A549 (cell line): ENCODE data around the gene MIOX. TPM values are rescaled to one million over a fixed set of nuclear protein-coding genes. Genes with fewer than 3 reads are reported as not detected.
A peak's percentile ranks its signal among the peaks of the same experiment; 100 is the strongest.

ENCODE experiments used
- ATAC-seq, 2 experiments: fragments of 200-7000 bp in 1 of 2; fragments of >200 bp in 1 of 2; cut with Nextera tagmentation in 1 of 2; cut with Tn5 transposase in 1 of 2; 3 replicates each; pipeline versions ENCODE4 v1.8.0 to v1.9.1; 2018 to 2020; ENCODE audit warnings: mild to moderate bottlenecking in 1 of 2, moderate library complexity in 1 of 2
- CTCF ChIA-PET: fragments of 300-600 bp; sonication (Branson Sonifier 250); formaldehyde crosslinking; extraction: SDS; loops from one replicate; lab custom pipeline; 2021; ENCODE audit warnings: antibody characterized with exemption, inconsistent platforms; lab: Yijun Ruan, JAX
- POLR2A ChIA-PET: fragments of 350-600 bp; formaldehyde crosslinking; extraction: SDS; loops from one replicate; lab custom pipeline; 2021; ENCODE audit warnings: antibody characterized with exemption, inconsistent platforms; lab: Yijun Ruan, JAX
- DNase-seq, 2 experiments: peaks; one replicate each; pipeline versions ENCODE4 v3.0.0 to v3.0.0-alpha.2; 2011 to 2016; ENCODE audit warnings: low read depth in 1 of 2, low spot score in 1 of 2
- FAIRE-seq: peaks from 2 replicates; lab custom pipeline; 2011; peaks lifted over from hg19 to GRCh38; lab: Jason Lieb, UNC
- H3K27ac ChIP-seq, 2 experiments: fragments of >200 bp; sonication (Bioruptor Twin); formaldehyde crosslinking; 3 replicates each; pipeline ENCODE4 v1.5.1; 2016 to 2017
- H3K4me1 ChIP-seq: fragments of >200 bp; sonication (Bioruptor Twin); formaldehyde crosslinking; 3 replicates; pipeline ENCODE4 v1.6.1; 2016
- H3K4me2 ChIP-seq: fragments of >200 bp; sonication (Bioruptor Twin); formaldehyde crosslinking; 3 replicates; pipeline ENCODE4 v1.6.1; 2016
- H3K4me3 ChIP-seq: fragments of >200 bp; sonication (Bioruptor Twin); formaldehyde crosslinking; 3 replicates; pipeline ENCODE4 v1.5.1; 2016
- H3K9me3 ChIP-seq: fragments of >200 bp; sonication (Bioruptor Twin); formaldehyde crosslinking; 3 replicates; pipeline ENCODE4 v1.6.1; 2016
- ATOH8 ChIP-seq: fragments of 250-450 bp; sonication (Bioruptor Pico); IDR thresholded peaks from 2 replicates; pipeline ENCODE4 v1.5.0; 2020; ENCODE audit warnings: low read depth, mild to moderate bottlenecking, moderate library complexity
- CBX2 ChIP-seq: fragments of 200-600 bp; sonication (generic); IDR thresholded peaks from 2 replicates; pipeline ENCODE4 v1.6.1; 2016; ENCODE audit warnings: low read depth, mild to moderate bottlenecking, borderline replicate concordance
- CHD2 ChIP-seq: fragments of 150-350 bp; IDR thresholded peaks from 2 replicates; pipeline ENCODE4 v1.6.1; 2014; ENCODE audit warnings: low read length; ENCODE audit not compliant: partially characterized antibody
- CHD4 ChIP-seq: fragments of 200-600 bp; sonication (generic); IDR thresholded peaks from 2 replicates; pipeline ENCODE4 v1.6.1; 2016; ENCODE audit warnings: antibody characterized with exemption, mild to moderate bottlenecking, borderline replicate concordance
- EHF ChIP-seq: fragments of 250-450 bp; sonication (Bioruptor Pico); IDR thresholded peaks from 2 replicates; pipeline ENCODE4 v1.5.0; 2020; ENCODE audit warnings: mild to moderate bottlenecking
- ELK1 ChIP-seq: fragments of 150-350 bp; IDR thresholded peaks from 2 replicates; pipeline ENCODE4 v1.6.1; 2014; ENCODE audit warnings: low read depth, mild to moderate bottlenecking, low read length
- FOSB ChIP-seq: fragments of 250-450 bp; sonication (Bioruptor Pico); IDR thresholded peaks from 2 replicates; pipeline ENCODE4 v1.5.0; 2020; ENCODE audit warnings: mild to moderate bottlenecking, moderate library complexity
- GATA3 ChIP-seq: IDR thresholded peaks from 2 replicates; pipeline ENCODE4 v1.6.1; 2012; ENCODE audit warnings: borderline replicate concordance
- HOXA7 ChIP-seq: fragments of 250-450 bp; sonication (Bioruptor Pico); IDR thresholded peaks from 2 replicates; pipeline ENCODE4 v1.5.0; 2020; ENCODE audit warnings: mild to moderate bottlenecking, moderate library complexity
- JUN ChIP-seq, 2 experiments: fragments of >200 bp; sonication (Bioruptor Twin); formaldehyde crosslinking; IDR thresholded peaks; 2 replicates in 1 of 2; 3 replicates in 1 of 2; pipeline ENCODE4 v1.6.1; 2016 to 2017
- MYC ChIP-seq: IDR thresholded peaks from 2 replicates; pipeline ENCODE4 v1.6.1; 2012; ENCODE audit warnings: mild to moderate bottlenecking, inconsistent platforms, low read length, improper control_type of control experiment, borderline replicate concordance
- NFE2L2 ChIP-seq: fragments of 150-350 bp; conservative IDR thresholded peaks from 2 replicates; pipeline ENCODE4 v1.6.1; 2014; ENCODE audit warnings: low read length
- NR3C1 ChIP-seq: fragments of >200 bp; sonication (Bioruptor Twin); formaldehyde crosslinking; IDR thresholded peaks from 3 replicates; pipeline ENCODE4 v1.6.1; 2017
- PHF8 ChIP-seq: fragments of 200-600 bp; sonication (generic); IDR thresholded peaks from 2 replicates; pipeline ENCODE4 v1.6.1; 2016; ENCODE audit warnings: low read depth, mild to moderate bottlenecking, antibody characterized with exemption, moderate library complexity, borderline replicate concordance
- POLR2AphosphoS2 ChIP-seq: conservative IDR thresholded peaks from 2 replicates; pipeline ENCODE4 v1.6.1; 2012; ENCODE audit warnings: low read length, improper control_type of control experiment, inconsistent platforms
- RCOR1 ChIP-seq: fragments of 150-350 bp; IDR thresholded peaks from 2 replicates; pipeline ENCODE4 v1.6.1; 2014; ENCODE audit warnings: antibody characterized with exemption, low read length, low read depth
- TFCP2L1 ChIP-seq: fragments of 250-450 bp; sonication (Bioruptor Pico); IDR thresholded peaks from 2 replicates; pipeline ENCODE4 v1.5.0; 2021; ENCODE audit warnings: mild to moderate bottlenecking
- TP53 ChIP-seq: fragments of 250-450 bp; sonication (Bioruptor Pico); IDR thresholded peaks from 2 replicates; pipeline ENCODE4 v1.5.0; 2021; ENCODE audit warnings: mild to moderate bottlenecking, moderate library complexity
- WGBS: methylation state at CpG from one replicate; pipeline ENCODE4 v1.1.6; 2017; ENCODE audit errors: missing lambda C conversion rate; 5-methylcytosine and 5-hydroxymethylcytosine counted together
- polyA plus RNA-seq, 4 experiments: library from polyadenylated mRNA; depleted of rRNA in 3 of 4; stranded (reverse); fragments of >200 nt; fragmentation: RNase III in 1 of 4; extraction: RNeasy Plus Mini Kit Qiagen cat#74134 plus additional on column Dnase treatment in 1 of 4; gene quantifications; 2 replicates in 3 of 4; 3 replicates in 1 of 4; pipeline ENCODE4 v1.2.3, GENCODE V29; 2011 to 2017
- TF ChIP-seq, protein P1 (sequence below): IDR thresholded peaks from 2 replicates; pipeline ENCODE4 v1.6.1; 2012; ENCODE audit warnings: low read depth, borderline replicate concordance

Gene MIOX
- polyA plus RNA-seq, 2 of the 4 experiments (the other 2 are of a cell fraction) = 0.08 TPM; not detected in 1

DNA sequence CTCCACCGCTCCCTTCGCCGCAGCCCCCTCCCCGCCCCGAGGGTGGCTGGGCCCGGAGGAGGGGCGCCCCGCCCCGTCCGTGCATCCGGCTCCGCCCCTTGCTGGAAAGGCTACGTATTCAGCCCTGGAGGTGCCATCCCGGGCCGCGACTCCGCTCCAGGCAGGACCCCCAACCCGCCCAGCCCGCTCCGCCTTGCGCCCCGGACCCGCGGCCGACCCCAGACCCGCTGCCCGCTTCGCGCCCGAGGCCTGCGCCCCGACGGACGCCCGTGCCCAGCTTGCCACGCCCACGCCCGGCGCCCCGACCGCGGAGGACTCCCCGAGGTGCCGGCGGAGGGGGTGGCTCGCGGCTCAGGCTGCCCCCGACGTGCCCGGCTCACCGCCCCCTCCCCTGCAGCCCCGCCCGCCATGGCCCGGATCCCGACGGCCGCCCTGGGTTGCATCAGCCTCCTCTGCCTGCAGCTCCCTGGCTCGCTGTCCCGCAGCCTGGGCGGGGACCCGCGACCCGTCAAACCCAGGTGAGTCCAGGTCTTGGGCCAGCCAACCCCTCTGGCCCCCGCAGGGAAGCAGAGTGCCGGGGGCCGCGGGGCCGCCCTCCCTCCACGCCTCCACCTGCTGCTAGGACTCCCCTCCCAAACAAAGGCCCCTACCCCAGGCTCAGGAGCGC, 5.1 kb upstream of the MIOX start, which contains the start of gene ADM2:
TSS of gene ADM2 (plus strand) at position 104 of the 667 bp plus-strand sequence. CDS start at position 409, 305 bp downstream.
- 87% methylated on average over 3 of the region's 70 CpGs for WGBS
- H3K4me1 ChIP-seq = peaks cover 19% of the 10 kb centered on the region; the same call in 2 of the 3 replicates
- H3K4me2 ChIP-seq = peak within 1 kb of the TSS; percentile 66
- peak within 1 kb of the TSS; percentile 77 to 92 for H3K27ac ChIP-seq
- FAIRE-seq = no peak
- H3K9me3 ChIP-seq = no peaks in the 10 kb centered on the region
- peak; percentile 41 to 53; a peak in 3 of 6 replicates for ATAC-seq
- peak within 1 kb of the TSS; percentile 72 for H3K4me3 ChIP-seq
- CTCF ChIA-PET = no interaction called here
- POLR2A ChIA-PET = no interaction called here
- DNase-seq = peak in 1 of 2 experiments; percentile 47
- 0 out of 5 replicates have a peak, but pooled peaks of 1 of the 2 experiments have one; percentile 17 for TF ChIP-seq JUN (IDR thresholded peaks at IDR 0.05)
- no peak for TF ChIP-seq TP53 (CRISPR knock-in tag)
- TF ChIP-seq GATA3 = no peak
- no peak for TF ChIP-seq EHF (CRISPR knock-in tag)
- TF ChIP-seq ATOH8 = no peak
- TF ChIP-seq FOSB = no peak

GRCh38 chr22:50482107-50483074, 4.3 kb upstream of the MIOX start:
- FAIRE-seq (no peak), DNase-seq (no peak), ATAC-seq (no peak)
- no peaks in the 10 kb centered on the region for H3K9me3 ChIP-seq
- peak overlapping the region; percentile 77 to 92 for H3K27ac ChIP-seq
- peaks cover 24% of the 10 kb centered on the region; the same call in 2 of the 3 replicates for H3K4me1 ChIP-seq
- CTCF ChIA-PET = interaction anchor here (0.9 kb wide), 1 partner anchor 228 kb away, joined by 3 read pairs; no protein-coding TSS in a partner anchor
- peak overlapping the region; percentile 66 for H3K4me2 ChIP-seq
- 100% methylated on average over 1 of the region's 35 CpGs for WGBS
- TF ChIP-seq CHD4 = no peak
- TF ChIP-seq HOXA7 (CRISPR knock-in tag) = no peak
- no peak for TF ChIP-seq TP53 (CRISPR knock-in tag)
- TF ChIP-seq, protein P1, sequence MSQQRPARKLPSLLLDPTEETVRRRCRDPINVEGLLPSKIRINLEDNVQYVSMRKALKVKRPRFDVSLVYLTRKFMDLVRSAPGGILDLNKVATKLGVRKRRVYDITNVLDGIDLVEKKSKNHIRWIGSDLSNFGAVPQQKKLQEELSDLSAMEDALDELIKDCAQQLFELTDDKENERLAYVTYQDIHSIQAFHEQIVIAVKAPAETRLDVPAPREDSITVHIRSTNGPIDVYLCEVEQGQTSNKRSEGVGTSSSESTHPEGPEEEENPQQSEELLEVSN = no peak
- no peak for TF ChIP-seq NFE2L2
- no peak for TF ChIP-seq ELK1
- TF ChIP-seq RCOR1 = no peak
- no peak for TF ChIP-seq CHD2
- no peak for TF ChIP-seq CBX2
- no peak for TF ChIP-seq EHF (CRISPR knock-in tag)
- TF ChIP-seq PHF8 = no peak
- no peak for TF ChIP-seq TFCP2L1 (CRISPR knock-in tag)
- no peak for TF ChIP-seq MYC
- TF ChIP-seq GATA3 = no peak
- no peak for TF ChIP-seq POLR2AphosphoS2
- TF ChIP-seq NR3C1 = no peak
- POLR2A ChIA-PET = no interaction called here
- peak overlapping the region; percentile 72 for H3K4me3 ChIP-seq
